KMS-11 (cell line): Measurements from ENCODE around the gene CSTA.

ENCODE experiments used
- H2AFZ ChIP-seq: fragments of 200-600 bp; sonication (generic); 2 replicates; pipeline ENCODE4 v1.6.1; 2016; ENCODE audit warnings: antibody characterized with exemption, mixed run types, low read depth
- H3K27ac ChIP-seq: fragments of 200-600 bp; sonication (generic); 2 replicates; pipeline ENCODE4 v1.6.1; 2016; ENCODE audit warnings: mild to moderate bottlenecking, mixed run types
- H3K27me3 ChIP-seq: fragments of 200-600 bp; sonication (generic); 2 replicates; pipeline ENCODE4 v1.6.1; 2017; ENCODE audit warnings: mild to moderate bottlenecking, low read depth, mixed run types, moderate library complexity; ENCODE audit not compliant: insufficient read depth
- H3K36me3 ChIP-seq: fragments of 200-600 bp; sonication (generic); 2 replicates; pipeline ENCODE4 v1.6.1; 2017; ENCODE audit warnings: mild to moderate bottlenecking, mixed run types; ENCODE audit not compliant: insufficient read depth
- H3K4me1 ChIP-seq: fragments of 200-600 bp; sonication (generic); 2 replicates; pipeline ENCODE4 v1.6.1; 2016; ENCODE audit warnings: mild to moderate bottlenecking, low read depth, mixed run types; ENCODE audit not compliant: poor library complexity, severe bottlenecking
- H3K4me2 ChIP-seq: fragments of 200-600 bp; sonication (generic); 2 replicates; pipeline ENCODE4 v1.7.0; 2016; ENCODE audit warnings: mild to moderate bottlenecking, mixed run types
- H3K4me3 ChIP-seq: fragments of 200-600 bp; sonication (generic); IDR thresholded peaks from 2 replicates; pipeline ENCODE4 v1.6.1; 2017; ENCODE audit warnings: low read depth, low read length, mixed read lengths; ENCODE audit not compliant: insufficient read depth
- H3K79me2 ChIP-seq: fragments of 200-600 bp; sonication (generic); 2 replicates; pipeline ENCODE4 v1.6.1; 2016; ENCODE audit warnings: low read depth, mixed run types; ENCODE audit not compliant: insufficient read depth
- H3K9ac ChIP-seq: fragments of 200-600 bp; sonication (generic); 2 replicates; pipeline ENCODE4 v1.6.1; 2016; ENCODE audit warnings: mild to moderate bottlenecking, mixed run types
- H4K20me1 ChIP-seq: fragments of 200-600 bp; sonication (generic); 2 replicates; pipeline ENCODE4 v1.6.1; 2016; ENCODE audit warnings: mild to moderate bottlenecking, mixed run types; ENCODE audit not compliant: insufficient read depth
- TF ChIP-seq, protein P1 (sequence below): fragments of 200-600 bp; sonication (generic); conservative IDR thresholded peaks from 2 replicates; pipeline ENCODE4 v1.6.1; 2017; ENCODE audit warnings: low read depth, mild to moderate bottlenecking, antibody characterized with exemption, low read length, moderate library complexity, mixed read lengths

CSTA gene

DNA sequence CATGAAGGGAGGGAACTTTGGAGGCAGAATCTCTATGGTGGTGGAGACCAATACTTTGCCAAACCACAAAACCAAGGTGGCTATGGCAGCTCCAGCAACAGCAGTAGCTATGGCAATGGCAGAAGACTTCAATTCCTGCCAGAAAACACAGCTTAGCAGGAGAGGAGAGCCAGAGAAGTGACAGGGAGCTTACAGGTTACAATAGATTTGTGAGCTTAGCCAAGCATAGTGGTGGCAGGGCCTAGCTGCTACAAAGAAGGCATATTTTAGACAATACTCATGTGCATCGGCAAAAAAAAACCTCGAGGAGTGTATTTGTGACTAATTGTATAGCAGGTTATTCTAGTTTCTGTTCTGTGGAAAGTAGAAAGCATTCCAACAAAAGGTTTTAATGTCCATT lies 6.4 kb upstream of the CSTA start:
- H4K20me1 ChIP-seq, result no peaks in the 10 kb centered on the region
- TF ChIP-seq, protein P1, sequence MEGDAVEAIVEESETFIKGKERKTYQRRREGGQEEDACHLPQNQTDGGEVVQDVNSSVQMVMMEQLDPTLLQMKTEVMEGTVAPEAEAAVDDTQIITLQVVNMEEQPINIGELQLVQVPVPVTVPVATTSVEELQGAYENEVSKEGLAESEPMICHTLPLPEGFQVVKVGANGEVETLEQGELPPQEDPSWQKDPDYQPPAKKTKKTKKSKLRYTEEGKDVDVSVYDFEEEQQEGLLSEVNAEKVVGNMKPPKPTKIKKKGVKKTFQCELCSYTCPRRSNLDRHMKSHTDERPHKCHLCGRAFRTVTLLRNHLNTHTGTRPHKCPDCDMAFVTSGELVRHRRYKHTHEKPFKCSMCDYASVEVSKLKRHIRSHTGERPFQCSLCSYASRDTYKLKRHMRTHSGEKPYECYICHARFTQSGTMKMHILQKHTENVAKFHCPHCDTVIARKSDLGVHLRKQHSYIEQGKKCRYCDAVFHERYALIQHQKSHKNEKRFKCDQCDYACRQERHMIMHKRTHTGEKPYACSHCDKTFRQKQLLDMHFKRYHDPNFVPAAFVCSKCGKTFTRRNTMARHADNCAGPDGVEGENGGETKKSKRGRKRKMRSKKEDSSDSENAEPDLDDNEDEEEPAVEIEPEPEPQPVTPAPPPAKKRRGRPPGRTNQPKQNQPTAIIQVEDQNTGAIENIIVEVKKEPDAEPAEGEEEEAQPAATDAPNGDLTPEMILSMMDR, result no peak
- no peaks in the 10 kb centered on the region for H3K36me3 ChIP-seq
- H3K4me2 ChIP-seq, result no peak overlapping the region
- H3K79me2 ChIP-seq, result no peaks in the 10 kb centered on the region
- no peak overlapping the region for H3K27ac ChIP-seq
- peaks cover 3% of the 10 kb centered on the region for H3K4me1 ChIP-seq
- no peak overlapping the region for H2AFZ ChIP-seq
- no peak overlapping the region for H3K4me3 ChIP-seq
- no peaks in the 10 kb centered on the region for H3K27me3 ChIP-seq
- no peak overlapping the region for H3K9ac ChIP-seq

DNA sequence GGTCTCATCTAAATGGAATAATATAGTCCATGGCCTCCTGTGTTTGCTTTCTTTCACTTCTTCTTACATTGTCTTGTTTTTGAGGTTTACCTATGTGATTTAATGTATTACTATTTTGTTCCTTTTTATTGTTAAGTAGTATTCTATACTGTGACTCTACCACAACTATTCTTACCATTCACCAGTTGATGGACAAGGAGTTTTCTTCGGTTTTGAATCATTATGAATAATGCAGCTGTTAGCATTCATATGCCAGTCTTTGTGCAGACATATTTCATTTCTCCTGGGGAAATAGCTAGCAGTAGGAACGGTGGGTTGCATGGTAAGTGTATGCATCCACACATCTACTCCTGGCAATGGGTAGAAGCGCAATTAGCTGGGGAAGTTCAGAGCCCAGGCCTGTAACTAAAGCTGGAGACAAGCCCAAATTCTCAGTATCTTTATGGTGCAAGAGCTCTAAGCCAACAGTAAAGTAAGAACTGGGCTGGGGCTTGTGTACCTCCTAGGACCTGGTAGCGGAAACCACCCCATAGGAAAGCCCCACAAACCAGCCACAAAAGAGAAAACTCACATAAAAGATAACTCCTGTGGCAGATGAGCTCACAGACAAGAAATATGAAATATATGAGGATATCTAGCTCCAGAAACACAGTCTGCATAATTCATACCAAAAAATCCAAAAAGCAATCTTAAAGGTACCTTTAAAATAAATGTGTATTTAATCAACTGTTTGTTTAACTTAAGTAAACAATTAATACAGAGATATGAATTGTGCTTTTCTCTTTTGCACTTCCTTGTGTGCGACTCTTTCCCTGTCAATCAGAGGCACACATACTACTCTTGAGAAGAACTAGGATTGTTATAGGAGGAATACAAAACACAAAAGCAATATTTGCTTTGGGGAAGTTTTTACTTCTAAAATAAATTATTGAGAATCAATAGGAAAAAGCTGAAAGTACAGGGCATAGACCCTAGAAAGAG lies 2.7 kb upstream of the CSTA start:
- no peaks in the 10 kb centered on the region for H3K27me3 ChIP-seq
- no peak overlapping the region for H3K9ac ChIP-seq
- no peak overlapping the region for H3K4me3 ChIP-seq
- no peaks in the 10 kb centered on the region for H3K36me3 ChIP-seq
- H4K20me1 ChIP-seq, result no peaks in the 10 kb centered on the region
- TF ChIP-seq, protein P1, result no peak
- H2AFZ ChIP-seq, result no peak overlapping the region
- no peaks in the 10 kb centered on the region for H3K79me2 ChIP-seq
- H3K4me2 ChIP-seq, result no peak overlapping the region
- H3K27ac ChIP-seq, result no peak overlapping the region; the same call in 1 of the 2 replicates
- peaks cover 3% of the 10 kb centered on the region for H3K4me1 ChIP-seq

DNA sequence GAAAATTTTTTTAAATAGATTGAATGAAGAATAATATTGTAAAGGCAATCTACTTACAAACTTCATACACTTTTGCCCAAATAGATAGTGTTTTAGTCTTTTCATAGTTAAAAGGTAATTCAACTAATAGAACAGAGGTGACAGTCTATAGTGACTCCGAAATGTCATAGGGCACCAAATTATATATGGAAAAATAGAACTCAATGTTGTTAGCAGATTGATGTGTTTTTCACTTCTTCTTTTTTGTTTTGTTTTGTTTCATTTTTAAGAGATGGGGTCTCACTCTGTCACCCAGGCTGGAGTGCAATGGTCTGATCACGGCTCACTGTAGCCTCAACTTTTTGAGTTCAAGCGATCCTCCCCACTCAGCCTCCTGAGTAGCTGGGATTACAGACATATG lies 721 bp downstream of the CSTA start:
- H3K27me3 ChIP-seq, result no peaks in the 10 kb centered on the region
- H3K27ac ChIP-seq, result no peak overlapping the region
- H3K79me2 ChIP-seq, result no peaks in the 10 kb centered on the region
- no peaks in the 10 kb centered on the region for H3K36me3 ChIP-seq
- TF ChIP-seq, protein P1, result no peak
- H4K20me1 ChIP-seq, result no peaks in the 10 kb centered on the region
- no peak overlapping the region for H3K9ac ChIP-seq
- no peak overlapping the region for H2AFZ ChIP-seq
- no peak overlapping the region for H3K4me3 ChIP-seq
- H3K4me2 ChIP-seq, result no peak overlapping the region
- peaks cover 3% of the 10 kb centered on the region for H3K4me1 ChIP-seq

DNA sequence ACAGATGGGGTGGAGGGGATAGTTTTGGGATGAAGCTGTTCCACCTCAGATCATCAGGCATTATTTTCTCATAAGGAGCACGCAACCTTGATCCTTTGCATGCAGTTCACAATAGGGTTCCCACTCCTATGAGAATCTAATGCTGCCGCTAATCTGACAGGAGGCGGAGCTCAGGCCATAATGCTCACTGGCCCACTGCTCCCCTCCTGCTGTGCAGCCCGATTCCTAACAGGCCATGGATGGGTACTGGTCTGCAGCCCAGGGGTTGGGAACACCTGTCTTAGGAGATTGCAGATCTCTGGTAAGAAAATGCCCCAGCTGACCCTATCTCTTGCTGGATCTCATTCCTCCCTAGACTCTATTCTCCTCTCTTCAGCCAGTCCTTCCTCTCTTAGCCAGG lies 6.8 kb downstream of the CSTA start:
- Histone ChIP-seq H4K20me1 (no peaks in the 10 kb centered on the region), H3K27ac (no peak overlapping the region), H3K9ac (no peak overlapping the region), H3K36me3 (no peaks in the 10 kb centered on the region), H3K27me3 (no peaks in the 10 kb centered on the region), H2AFZ (no peak overlapping the region), H3K79me2 (no peaks in the 10 kb centered on the region), H3K4me3 (no peak overlapping the region), H3K4me2 (no peak overlapping the region), H3K4me1 (no peaks in the 10 kb centered on the region)
- TF ChIP-seq, protein P1, result no peak
